HG02870 (cell line): Measurements from ENCODE around the gene ARMC9.

Experiments
- ATAC-seq: cut with Tn5 transposase; IDR thresholded peaks from one replicate; pipeline ENCODE4 v1.9.1; 2021; ENCODE audit warnings: mild to moderate bottlenecking, moderate library complexity; ENCODE audit not compliant: unreplicated experiment

ARMC9 gene

GRCh38 chr2:231378026-231378722 lies 179.7 kb downstream of the ARMC9 start:
- ATAC-seq = no peak

DNA sequence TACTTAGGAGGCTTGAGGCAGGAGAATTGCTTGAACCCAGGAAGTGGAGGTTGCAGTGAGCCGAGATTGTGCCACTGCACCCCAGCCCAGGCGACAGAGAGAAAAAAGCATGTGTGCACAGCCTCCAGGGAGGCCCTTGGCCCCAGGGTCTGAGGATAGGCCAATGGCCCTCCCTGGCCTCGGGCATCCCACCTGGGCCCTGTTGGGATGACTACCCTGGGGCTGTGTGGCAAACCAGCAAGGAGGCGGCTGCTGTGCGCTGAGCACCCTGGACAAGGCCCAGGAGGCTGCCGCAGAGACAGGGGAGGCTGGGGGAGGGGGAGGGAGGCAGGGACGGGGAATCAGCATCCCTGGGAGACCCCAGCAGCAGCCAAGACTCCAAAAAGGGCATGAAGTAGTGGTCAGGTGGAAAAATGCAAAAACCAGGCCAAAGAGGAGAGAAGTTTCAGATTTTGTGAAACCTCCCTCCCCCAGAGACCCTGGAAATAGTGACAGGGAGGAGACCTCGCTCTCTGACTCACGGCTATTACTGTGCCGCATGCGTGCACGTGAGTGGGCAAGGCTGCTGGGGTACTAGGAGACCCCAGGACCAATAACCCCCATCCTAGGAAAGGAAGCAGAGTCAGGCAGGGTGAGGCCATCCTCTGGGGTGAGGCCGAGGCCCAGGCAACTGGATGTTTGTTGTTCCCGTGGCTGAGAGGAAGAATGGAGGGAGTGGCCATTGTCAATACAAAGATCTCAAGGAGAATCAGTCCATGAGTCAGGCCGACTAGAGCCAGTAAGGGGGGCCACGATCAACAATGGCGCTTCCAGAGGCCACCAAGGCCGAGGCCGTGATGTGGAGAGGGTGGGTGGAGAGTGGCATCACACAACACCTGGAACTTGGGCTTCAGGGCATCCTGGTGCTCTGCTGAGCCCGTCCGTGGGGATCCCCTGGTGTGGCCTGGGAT lies 181.1 kb downstream of the ARMC9 start:
- ATAC-seq = no peak

DNA sequence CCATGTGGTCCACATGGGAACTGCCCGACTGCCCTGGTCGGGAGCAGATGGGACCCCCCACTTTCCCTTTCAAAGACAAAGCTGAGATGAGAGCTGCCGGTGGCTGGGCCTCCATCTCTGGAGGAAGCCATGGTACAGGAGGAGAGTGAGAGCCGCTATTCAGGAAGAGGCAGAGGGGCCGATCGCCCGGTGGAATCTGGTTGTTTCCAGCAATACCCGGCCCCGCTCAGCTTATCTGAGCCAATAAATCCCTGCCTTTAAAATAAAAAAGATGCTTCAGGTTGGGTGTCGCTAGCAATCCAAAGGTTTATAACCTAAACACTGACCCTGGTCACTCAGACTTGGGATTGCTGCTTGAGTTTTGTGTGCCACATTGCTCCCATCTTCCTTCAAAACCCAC lies 181.9 kb downstream of the ARMC9 start:
- ATAC-seq = no peak

GRCh38 chr2:231380991-231381847 lies 182.8 kb downstream of the ARMC9 start:
- no peak for ATAC-seq

DNA sequence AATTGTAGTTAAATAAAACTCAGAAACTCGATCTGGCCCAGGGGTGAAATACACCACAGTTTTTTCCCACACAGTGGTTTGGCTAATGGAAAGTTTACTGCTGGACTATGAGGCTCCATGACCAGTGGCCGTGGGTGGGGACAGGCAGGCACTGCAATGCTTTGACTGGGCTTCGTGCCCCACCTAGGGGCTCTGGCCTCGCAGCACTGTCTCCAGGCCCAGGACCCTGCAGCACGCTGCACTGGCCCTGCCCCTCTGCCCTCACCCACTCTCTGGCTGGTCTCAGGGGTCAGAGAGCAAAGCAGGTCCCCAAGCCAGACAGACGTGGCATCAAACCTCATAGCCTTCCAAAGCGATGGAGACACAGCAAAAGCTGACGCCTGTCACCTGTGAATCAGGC lies 183.7 kb downstream of the ARMC9 start:
- ATAC-seq = no peak

DNA sequence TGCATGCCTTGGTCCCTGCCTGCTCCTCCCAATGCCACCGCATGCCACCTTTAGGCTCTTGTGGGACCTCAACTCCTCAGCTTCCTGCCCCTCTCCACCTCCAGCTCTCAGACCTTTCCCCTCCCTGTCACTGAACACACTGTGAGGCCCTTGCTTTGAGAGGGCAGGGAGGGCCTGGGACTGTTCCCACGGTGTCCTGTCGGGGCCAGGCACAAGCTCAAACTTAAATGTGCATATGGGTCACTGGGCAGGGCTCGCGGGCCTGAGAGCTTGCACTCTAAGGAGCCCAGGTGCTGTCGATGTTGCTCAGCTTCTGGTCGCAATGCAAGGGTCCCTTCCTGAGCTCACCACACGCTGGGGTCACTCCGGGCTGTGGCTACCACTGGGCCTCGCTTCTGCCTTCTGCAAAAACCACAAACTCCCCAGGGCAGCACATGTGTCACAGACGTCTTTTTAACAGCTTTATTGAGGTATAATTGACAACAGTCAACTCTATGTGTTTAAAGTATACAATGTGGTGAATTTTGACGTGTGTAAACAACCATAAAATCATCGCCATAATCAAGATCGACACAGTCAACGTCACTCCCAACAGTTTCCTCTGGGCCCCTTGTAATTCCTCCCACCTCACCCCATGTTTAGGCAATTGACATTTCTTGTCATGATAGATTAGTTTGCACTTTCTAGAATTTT lies 185.1 kb downstream of the ARMC9 start:
- no peak for ATAC-seq

GRCh38 chr2:231384109-231384435 lies 185.6 kb downstream of the ARMC9 start:
- ATAC-seq = no peak

DNA sequence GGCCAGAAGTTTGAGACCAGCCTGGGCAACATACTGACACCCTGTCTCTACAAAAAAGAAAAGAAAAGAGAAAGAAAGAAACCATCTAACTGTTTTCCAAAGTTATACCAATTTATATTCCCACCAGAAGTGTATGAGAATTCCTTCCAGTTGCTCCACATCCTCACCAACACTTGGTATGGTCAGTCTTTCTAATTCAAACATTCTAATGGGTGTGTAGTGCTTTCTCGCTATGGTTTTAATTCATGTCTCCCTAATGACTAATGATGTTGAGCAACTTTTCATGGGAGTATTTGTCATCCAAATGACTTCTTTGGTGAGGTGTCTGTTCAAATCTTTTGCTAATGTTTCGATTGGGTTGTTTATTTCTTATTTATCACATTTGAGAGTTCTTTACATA lies 186.5 kb downstream of the ARMC9 start:
- ATAC-seq = no peak

- no peak for ATAC-seq
Measured at GRCh38 chr2:231385429-231385828, 187.0 kb downstream of the ARMC9 start.

- no peak for ATAC-seq
Measured at GRCh38 chr2:231386446-231386845, 188.0 kb downstream of the ARMC9 start.

DNA sequence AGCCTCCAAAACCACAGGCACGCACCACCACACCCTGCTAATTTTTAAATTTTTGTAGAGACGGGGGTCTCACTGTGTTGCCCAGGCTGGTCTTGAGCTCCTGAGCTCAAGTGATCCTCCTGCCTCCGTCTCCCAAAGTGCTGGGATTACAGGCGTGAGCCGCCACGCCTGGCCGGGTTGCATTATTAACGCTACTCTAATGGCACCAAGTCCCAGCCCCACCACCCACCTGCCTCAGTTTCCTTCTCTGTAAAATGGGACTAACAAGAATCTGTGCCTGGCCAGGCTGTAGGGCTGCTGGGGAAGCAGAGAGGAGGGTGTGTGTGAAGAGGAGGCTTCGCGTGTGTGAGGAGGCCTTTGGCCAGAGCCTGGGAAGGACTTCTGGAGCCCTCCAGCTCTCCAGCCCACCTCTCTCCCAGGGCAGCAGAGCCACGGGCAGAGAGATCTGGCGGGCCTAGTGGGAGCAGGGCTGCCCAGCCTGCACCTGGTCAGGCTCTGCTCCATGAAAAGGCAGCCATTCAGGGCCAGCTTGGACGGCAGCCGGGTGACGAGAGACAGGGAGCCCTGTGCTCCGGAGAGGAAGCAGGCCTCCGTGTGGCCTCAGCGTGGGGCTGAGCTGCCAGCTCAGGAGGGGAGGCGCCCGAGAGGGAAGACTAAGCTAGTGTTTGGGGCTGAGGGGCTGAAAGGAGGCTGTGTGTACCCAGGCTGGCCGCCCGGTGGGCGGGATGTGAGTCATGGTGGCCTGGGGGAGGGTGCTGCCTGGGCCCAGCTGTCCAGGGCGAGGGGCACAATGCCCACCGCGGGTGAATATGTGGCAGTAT lies 189.7 kb downstream of the ARMC9 start:
- no peak for ATAC-seq

DNA sequence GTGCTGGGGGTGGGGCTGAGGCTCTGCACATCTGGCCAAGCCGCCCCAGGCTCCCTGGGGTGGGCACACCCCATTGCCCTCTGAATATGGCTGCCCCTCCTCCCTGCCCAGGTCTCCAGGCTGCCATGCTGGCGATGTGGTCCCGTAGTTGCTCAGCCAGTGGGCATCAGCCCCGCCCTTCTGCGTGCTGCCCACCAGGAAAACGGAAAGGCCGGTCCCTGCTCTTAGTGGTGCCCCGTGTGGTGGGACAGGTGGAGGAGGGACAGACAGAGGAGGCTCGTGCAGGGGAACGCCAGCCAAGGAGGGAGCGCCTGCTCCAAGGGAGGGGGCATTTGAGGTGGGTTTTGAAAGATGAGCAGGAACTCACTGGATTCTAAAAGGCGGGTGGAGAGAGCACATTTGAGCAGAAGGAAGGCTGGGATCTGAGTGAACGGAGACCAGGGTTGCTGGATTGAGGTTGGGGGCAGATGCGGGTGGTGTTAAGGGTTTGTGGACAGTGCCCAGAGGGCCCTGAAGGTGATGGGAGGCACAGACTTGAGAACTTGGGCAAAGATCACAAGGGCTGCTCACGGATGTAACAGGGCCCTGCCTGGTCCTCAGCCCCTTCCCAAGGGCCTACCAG lies 190.4 kb downstream of the ARMC9 start:
- no peak for ATAC-seq

DNA sequence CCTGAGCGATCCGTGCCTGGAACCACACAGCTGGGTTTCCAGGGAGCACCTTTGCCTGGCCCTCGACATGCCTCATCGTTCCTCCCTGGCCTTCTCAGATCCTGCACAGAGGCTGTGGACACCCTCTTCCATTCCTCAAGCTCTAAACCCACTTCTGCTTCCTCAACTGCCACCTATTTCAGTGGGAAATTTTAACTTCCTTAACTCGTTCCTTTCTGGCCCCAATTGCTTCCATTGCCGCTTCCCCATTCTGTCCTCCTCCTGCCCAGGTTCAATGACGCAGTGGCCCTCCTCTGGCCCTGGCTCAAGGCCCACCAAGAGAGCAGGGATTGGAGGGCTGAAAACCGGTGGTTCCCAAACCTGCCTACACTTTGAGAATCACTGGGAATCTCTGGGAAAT lies 192.2 kb downstream of the ARMC9 start:
- ATAC-seq = no peak

GRCh38 chr2:231391981-231392380 lies 193.6 kb downstream of the ARMC9 start:
- ATAC-seq = no peak

- no peak for ATAC-seq
Measured at GRCh38 chr2:231392431-231393148, 194.2 kb downstream of the ARMC9 start.

DNA sequence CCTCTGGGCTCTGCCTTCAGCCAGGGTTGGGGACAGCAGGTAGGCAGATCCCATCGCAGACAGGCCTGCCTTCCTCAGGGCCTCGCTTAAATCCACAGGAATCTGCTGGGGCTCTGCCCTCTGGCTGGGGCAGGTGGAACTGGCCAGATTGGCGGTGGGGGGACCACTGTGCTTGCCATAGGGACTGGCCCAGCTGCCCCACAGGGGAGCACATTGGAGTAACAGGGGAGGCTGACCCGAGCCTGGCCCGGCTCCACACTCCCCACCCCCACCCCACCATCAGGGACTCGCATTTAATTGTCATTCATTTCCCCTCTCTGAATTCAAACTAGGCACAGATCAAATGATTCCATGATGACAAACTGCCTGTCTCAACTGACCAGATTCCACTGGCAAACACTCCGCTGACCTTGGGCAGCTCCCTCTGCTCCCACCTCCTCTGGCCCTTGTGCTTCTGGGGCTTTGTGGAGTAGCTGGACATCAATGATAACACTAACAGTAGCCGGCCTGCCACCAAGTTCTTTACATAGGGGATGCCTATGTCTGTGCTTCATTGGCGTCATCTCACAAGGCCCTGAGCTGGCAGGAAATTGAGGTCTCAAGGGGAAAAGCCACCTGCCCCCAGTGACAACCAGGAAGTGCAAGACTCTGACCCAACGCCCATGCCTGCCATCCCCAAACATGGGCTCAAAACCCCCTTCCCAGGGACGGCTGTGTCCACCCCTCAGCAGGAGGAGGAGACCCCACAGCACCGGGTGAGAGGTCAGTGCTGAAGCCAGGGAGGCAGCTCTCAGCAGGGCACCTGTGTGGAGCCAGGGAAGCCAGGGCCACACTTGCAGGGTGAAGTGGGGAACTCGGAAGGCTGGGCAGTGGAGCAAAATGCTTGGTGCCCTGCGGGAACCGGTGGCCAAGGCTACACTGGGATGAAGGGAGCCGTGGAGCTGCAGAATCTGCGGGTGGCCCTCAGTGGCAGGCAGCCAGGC lies 195.0 kb downstream of the ARMC9 start:
- no peak for ATAC-seq
